Stimulated activated CD4-positive, alpha-beta T cell treated with anti-CD3 and anti-CD28 coated beads, Interleukin-4, amount 100 ng/mL, for 1 hour (primary cell): ENCODE results near the gene WBP2NL.
A peak's percentile ranks its signal among the peaks of the same experiment; 100 is the strongest.
"Not testable (repeated sequence)": the region's sequence is repeated elsewhere in the genome, so short reads cannot be mapped to it uniquely, and the experiment has no call there.

Experiments used
- DNase-seq: peaks from one replicate; pipeline ENCODE4 v3.0.0-alpha.2; 2020

The WBP2NL gene

GRCh38 chr22:41998361-41999261, at the start of gene WBP2NL:
Gene WBP2NL (plus strand): TSS chr22:41998788. CDS start chr22:41998819, 31 bp downstream.
- DNase-seq, result peak; percentile 86

GRCh38 chr22:41948928-41949296, 49.7 kb upstream of the WBP2NL start:
- not testable (repeated sequence) for DNase-seq

- DNase-seq, result no peak
Observed at GRCh38 chr22:41949297-41949965, 49.2 kb upstream of the WBP2NL start.

GRCh38 chr22:41951898-41952474, 46.6 kb upstream of the WBP2NL start, which contains the start of gene SMIM45:
Gene SMIM45 (plus strand): TSS chr22:41952150.
- DNase-seq, result no peak

- no peak for DNase-seq
Observed at GRCh38 chr22:41952713-41953112, 45.9 kb upstream of the WBP2NL start.

- DNase-seq, result no peak
Observed at GRCh38 chr22:41957941-41958556, 40.5 kb upstream of the WBP2NL start.

GRCh38 chr22:41963453-41964111, 35.0 kb upstream of the WBP2NL start:
- DNase-seq, result no peak

GRCh38 chr22:41964112-41964491, 34.5 kb upstream of the WBP2NL start:
- no peak for DNase-seq

- DNase-seq, result no peak
Observed at GRCh38 chr22:41966225-41966606, 32.4 kb upstream of the WBP2NL start.

- DNase-seq, result no peak
Observed at GRCh38 chr22:41966607-41967240, 31.9 kb upstream of the WBP2NL start.

GRCh38 chr22:41968601-41969000, 30.0 kb upstream of the WBP2NL start:
- no peak for DNase-seq

- DNase-seq, result no peak
Observed at GRCh38 chr22:41969110-41969646, 29.4 kb upstream of the WBP2NL start, which contains the start of gene SEPTIN3. Gene SEPTIN3 (plus strand): TSS chr22:41969443. CDS start chr22:41971493, 2,050 bp downstream.

- no peak for DNase-seq
Observed at GRCh38 chr22:41970601-41971000, 28.0 kb upstream of the WBP2NL start.

GRCh38 chr22:41971431-41971830, 27.2 kb upstream of the WBP2NL start:
- no peak for DNase-seq

- no peak for DNase-seq
Observed at GRCh38 chr22:41974691-41975290, 23.8 kb upstream of the WBP2NL start.

GRCh38 chr22:41975299-41976069, 23.1 kb upstream of the WBP2NL start:
- no peak for DNase-seq

GRCh38 chr22:41976070-41976901, 22.3 kb upstream of the WBP2NL start:
- peak; percentile 52 for DNase-seq

GRCh38 chr22:41976961-41977566, 21.5 kb upstream of the WBP2NL start:
- DNase-seq, result no peak

- no peak for DNase-seq
Observed at GRCh38 chr22:41978732-41979131, 19.9 kb upstream of the WBP2NL start.
